ENCODE results near the gene SPIN3.

DNA sequence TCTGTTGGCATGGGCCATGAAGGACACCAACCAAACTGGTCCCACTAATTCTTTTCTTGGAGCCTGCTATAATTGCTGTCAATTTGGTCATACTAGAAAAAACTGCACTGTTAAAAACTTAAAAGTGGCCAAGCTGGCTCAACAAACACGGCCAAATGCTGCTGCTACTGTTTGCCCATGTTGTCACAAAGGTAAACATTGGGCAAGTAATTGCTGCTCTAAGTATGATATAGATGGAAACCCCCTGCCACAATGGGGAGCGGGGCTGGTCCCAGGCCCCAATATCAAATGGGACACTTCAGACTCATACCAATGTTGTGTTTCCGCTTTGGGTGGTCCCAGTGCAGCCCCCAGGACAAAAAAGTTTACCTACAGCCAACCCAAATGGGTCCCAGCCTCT, 52.1 kb downstream of the SPIN3 start:
- TF ChIP-seq, protein P1, sequence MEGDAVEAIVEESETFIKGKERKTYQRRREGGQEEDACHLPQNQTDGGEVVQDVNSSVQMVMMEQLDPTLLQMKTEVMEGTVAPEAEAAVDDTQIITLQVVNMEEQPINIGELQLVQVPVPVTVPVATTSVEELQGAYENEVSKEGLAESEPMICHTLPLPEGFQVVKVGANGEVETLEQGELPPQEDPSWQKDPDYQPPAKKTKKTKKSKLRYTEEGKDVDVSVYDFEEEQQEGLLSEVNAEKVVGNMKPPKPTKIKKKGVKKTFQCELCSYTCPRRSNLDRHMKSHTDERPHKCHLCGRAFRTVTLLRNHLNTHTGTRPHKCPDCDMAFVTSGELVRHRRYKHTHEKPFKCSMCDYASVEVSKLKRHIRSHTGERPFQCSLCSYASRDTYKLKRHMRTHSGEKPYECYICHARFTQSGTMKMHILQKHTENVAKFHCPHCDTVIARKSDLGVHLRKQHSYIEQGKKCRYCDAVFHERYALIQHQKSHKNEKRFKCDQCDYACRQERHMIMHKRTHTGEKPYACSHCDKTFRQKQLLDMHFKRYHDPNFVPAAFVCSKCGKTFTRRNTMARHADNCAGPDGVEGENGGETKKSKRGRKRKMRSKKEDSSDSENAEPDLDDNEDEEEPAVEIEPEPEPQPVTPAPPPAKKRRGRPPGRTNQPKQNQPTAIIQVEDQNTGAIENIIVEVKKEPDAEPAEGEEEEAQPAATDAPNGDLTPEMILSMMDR (IDR thresholded peaks at IDR 0.05) = no peak
- no peak for TF ChIP-seq POLR2AphosphoS5 (IDR thresholded peaks at IDR 0.05)
- no peak for TF ChIP-seq POLR2A (IDR thresholded peaks at IDR 0.05; ENCODE audit: low read depth)
- no peak for TF ChIP-seq EP300 (IDR thresholded peaks at IDR 0.05)

All from esophagus muscularis mucosa (tissue), 4 donors.